IMR-90 (cell line): Measurements from ENCODE around the gene GIMAP1. TPM values are rescaled to one million over a fixed set of nuclear protein-coding genes. Genes with fewer than 3 reads are reported as not detected.

ENCODE experiments used
- ATAC-seq: fragments of 200-7000 bp; cut with Tn5 transposase; 2 replicates; pipeline ENCODE4 v1.9.1; 2020; ENCODE audit warnings: low read depth, mild to moderate bottlenecking, moderate library complexity
- BruUV-seq: library from RNA; stranded (reverse); fragments of 400-500 nt; replicated peaks from 2 replicates; lab custom pipeline; 2021; lab: Mats Ljungman, UMichigan
- CTCF ChIA-PET: fragments of 300-600 bp; formaldehyde crosslinking; extraction: SDS; loops from one replicate; lab custom pipeline; 2021; ENCODE audit warnings: antibody characterized with exemption; lab: Yijun Ruan, JAX
- POLR2A ChIA-PET: fragments of 300-600 bp; sonication (Branson Sonifier 250); formaldehyde crosslinking; loops from one replicate; lab custom pipeline; 2022; ENCODE audit warnings: antibody characterized with exemption; ENCODE audit not compliant: unreplicated experiment; lab: Charles Lee
- DNase-seq: peaks from one replicate; pipeline ENCODE4 v3.0.0; 2013
- H2AFZ ChIP-seq: replicated peaks from 2 replicates; pipeline ENCODE3; 2013; ENCODE audit warnings: low read length, mild to moderate bottlenecking; ENCODE audit not compliant: poor library complexity
- H2AK5ac ChIP-seq: 2 replicates; pipeline ENCODE4 v1.6.1; 2013; ENCODE audit warnings: low read depth, low read length, inconsistent platforms
- H2AK9ac ChIP-seq: replicated peaks from 2 replicates; pipeline ENCODE3; 2013; ENCODE audit warnings: mild to moderate bottlenecking, low read depth, low read length, moderate library complexity; ENCODE audit not compliant: poor library complexity
- H2BK120ac ChIP-seq: 2 replicates; pipeline ENCODE4 v1.6.1; 2013; ENCODE audit warnings: low read depth, low read length, inconsistent platforms
- H2BK15ac ChIP-seq: 3 replicates; pipeline ENCODE4 v1.6.1; 2013; ENCODE audit warnings: low read depth, low read length, inconsistent platforms
- H2BK20ac ChIP-seq: 2 replicates; pipeline ENCODE4 v1.6.1; 2013; ENCODE audit warnings: low read depth, mild to moderate bottlenecking, inconsistent platforms, low read length, moderate library complexity
- H2BK5ac ChIP-seq: 2 replicates; pipeline ENCODE4 v1.6.1; 2013; ENCODE audit warnings: mild to moderate bottlenecking, low read depth, low read length, inconsistent platforms; ENCODE audit not compliant: poor library complexity, severe bottlenecking
- H3K14ac ChIP-seq: replicated peaks from 2 replicates; pipeline ENCODE4 v1.6.1; 2013; ENCODE audit warnings: low read depth, low read length, inconsistent platforms
- H3K18ac ChIP-seq: 2 replicates; pipeline ENCODE4 v1.6.1; 2013; ENCODE audit warnings: low read depth, low read length, control low read depth
- H3K23ac ChIP-seq: 2 replicates; pipeline ENCODE4 v1.6.1; 2013; ENCODE audit warnings: low read depth, low read length, inconsistent platforms
- H3K27ac ChIP-seq: 2 replicates; pipeline ENCODE4 v1.5.1; 2013; ENCODE audit warnings: mild to moderate bottlenecking, control low read depth, low read length; ENCODE audit not compliant: insufficient read depth
- H3K27me3 ChIP-seq: 2 replicates; pipeline ENCODE4 v1.6.1; 2013; ENCODE audit warnings: low read length; ENCODE audit not compliant: control insufficient read depth, insufficient read depth
- H3K36me3 ChIP-seq: 2 replicates; pipeline ENCODE4 v1.6.1; 2013; ENCODE audit warnings: low read length, mixed read lengths; ENCODE audit not compliant: control insufficient read depth, insufficient read depth
- H3K4ac ChIP-seq: 2 replicates; pipeline ENCODE4 v1.6.1; 2013; ENCODE audit warnings: low read depth, low read length, inconsistent platforms
- H3K4me1 ChIP-seq: 2 replicates; pipeline ENCODE4 v1.6.1; 2013; ENCODE audit warnings: low read length, mixed read lengths; ENCODE audit not compliant: control insufficient read depth, insufficient read depth
- H3K4me2 ChIP-seq: 2 replicates; pipeline ENCODE4 v1.6.1; 2013; ENCODE audit warnings: low read depth, mild to moderate bottlenecking, control low read depth, low read length, moderate library complexity
- H3K4me3 ChIP-seq: 2 replicates; pipeline ENCODE4 v1.5.1; 2013; ENCODE audit warnings: low read depth, mild to moderate bottlenecking, control low read depth, low read length, moderate library complexity; ENCODE audit not compliant: insufficient read depth
- H3K56ac ChIP-seq: 2 replicates; pipeline ENCODE4 v1.6.1; 2013; ENCODE audit warnings: low read length, inconsistent platforms; ENCODE audit not compliant: insufficient read depth; ENCODE audit errors: extremely low read depth
- H3K79me1 ChIP-seq, 2 experiments: 2 replicates each; pipeline ENCODE4 v1.6.1; 2013; ENCODE audit warnings: low read length in 2 of 2, inconsistent platforms in 1 of 2, low read depth in 1 of 2
- H3K9ac ChIP-seq: 2 replicates; pipeline ENCODE4 v1.6.1; 2013; ENCODE audit warnings: low read depth, low read length, control low read depth
- H3K9me1 ChIP-seq: 2 replicates; pipeline ENCODE4 v1.6.1; 2013; ENCODE audit warnings: low read length, inconsistent platforms; ENCODE audit not compliant: insufficient read depth
- H3K9me3 ChIP-seq: 2 replicates; pipeline ENCODE4 v1.6.1; 2013; ENCODE audit warnings: low read length; ENCODE audit not compliant: control insufficient read depth, insufficient read depth
- H4K20me1 ChIP-seq: 2 replicates; pipeline ENCODE4 v1.6.1; 2013; ENCODE audit warnings: low read length, inconsistent platforms; ENCODE audit not compliant: insufficient read depth
- H4K5ac ChIP-seq: 2 replicates; pipeline ENCODE4 v1.6.1; 2013; ENCODE audit warnings: mild to moderate bottlenecking, low read depth, low read length, control low read depth
- H4K8ac ChIP-seq, 2 experiments: 2 replicates each; pipeline ENCODE4 v1.6.1; 2013; ENCODE audit warnings: low read depth in 2 of 2, low read length in 2 of 2, control low read depth in 1 of 2, inconsistent platforms in 1 of 2
- H4K91ac ChIP-seq: 2 replicates; pipeline ENCODE4 v1.6.1; 2013; ENCODE audit warnings: low read depth, low read length, inconsistent platforms; ENCODE audit not compliant: insufficient read depth
- BHLHE40 ChIP-seq: fragments of 150-350 bp; IDR thresholded peaks from 2 replicates; pipeline ENCODE4 v1.6.1; 2016; ENCODE audit warnings: mild to moderate bottlenecking, low read depth, low read length
- CEBPB ChIP-seq: IDR thresholded peaks from 2 replicates; pipeline ENCODE4 v1.6.1; 2012; ENCODE audit warnings: low read depth, low read length, improper control_type of control experiment
- CHD1 ChIP-seq: IDR thresholded peaks from 2 replicates; pipeline ENCODE4 v1.6.1; 2012; ENCODE audit warnings: low read depth, low read length, improper control_type of control experiment
- FOS ChIP-seq: fragments of 150-350 bp; IDR thresholded peaks from 2 replicates; pipeline ENCODE4 v1.6.1; 2016; ENCODE audit warnings: low read depth, low read length
- MAZ ChIP-seq: IDR thresholded peaks from 2 replicates; pipeline ENCODE4 v1.6.1; 2012; ENCODE audit warnings: low read depth, mild to moderate bottlenecking, low read length, improper control_type of control experiment, moderate library complexity, borderline replicate concordance
- MXI1 ChIP-seq: IDR thresholded peaks from 2 replicates; pipeline ENCODE4 v1.6.1; 2012; ENCODE audit warnings: low read depth, mild to moderate bottlenecking, low read length, moderate library complexity, borderline replicate concordance
- NFE2L2 ChIP-seq: fragments of 150-350 bp; IDR thresholded peaks from 2 replicates; pipeline ENCODE4 v1.6.1; 2016; ENCODE audit warnings: low read depth, mild to moderate bottlenecking, low read length
- POLR2A ChIP-seq: IDR thresholded peaks from 2 replicates; pipeline ENCODE4 v1.6.1; 2012; ENCODE audit warnings: mild to moderate bottlenecking, low read depth, low read length
- RAD21 ChIP-seq: IDR thresholded peaks from 2 replicates; pipeline ENCODE4 v1.6.1; 2012; ENCODE audit warnings: low read length, improper control_type of control experiment
- RFX5 ChIP-seq: IDR thresholded peaks from 2 replicates; pipeline ENCODE4 v1.8.0; 2012; ENCODE audit warnings: low read depth, mild to moderate bottlenecking, low read length, moderate library complexity
- SMC3 ChIP-seq: fragments of 150-350 bp; IDR thresholded peaks from 2 replicates; pipeline ENCODE4 v1.6.1; 2016; ENCODE audit warnings: low read depth, mild to moderate bottlenecking, antibody characterized with exemption, low read length, moderate library complexity
- WGBS, 2 experiments: methylation state at CpG; one replicate each; pipeline versions ENCODE4 v1.1.5 to v1.1.7; 2013; ENCODE audit warnings: missing lambda C conversion rate in 2 of 2; ENCODE audit not compliant: insufficient read length in 1 of 2; ENCODE audit errors: extremely low coverage in 2 of 2; 5-methylcytosine and 5-hydroxymethylcytosine counted together
- dilution Hi-C: fragments of 300-500 bp; cut with HindIII; formaldehyde crosslinking; loops from one replicate; pipeline ENCODE4 v1.14.3; 2018; ENCODE audit warnings: low sequenced_read_pairs; ENCODE audit not compliant: unreplicated experiment
- in situ Hi-C: fragments of 300-500 bp; cut with MboI; formaldehyde crosslinking; loops from 3 replicates; pipeline ENCODE4 v1.14.3; 2019; ENCODE audit warnings: low sequenced_read_pairs, inconsistent platforms, mixed read lengths
- intact Hi-C: fragments of 100-400 bp; cut with micrococcal nuclease; formaldehyde crosslinking; loops from 2 replicates; pipeline ENCODE4 v1.10.0; 2022
- polyA plus RNA-seq, 3 experiments: library from polyadenylated mRNA; depleted of rRNA; stranded (reverse); fragments of >200 nt; gene quantifications; 2 replicates each; pipeline ENCODE4 v1.2.3, GENCODE V29; 2012; ENCODE audit warnings: low replicate concordance in 1 of 3
- total RNA-seq: library from RNA; depleted of rRNA; stranded (reverse); fragments of >200 nt; gene quantifications from 2 replicates; pipeline ENCODE4 v1.2.3, GENCODE V29; 2012
- TF ChIP-seq, protein P1 (sequence below): fragments of 150-350 bp; IDR thresholded peaks from 2 replicates; pipeline ENCODE4 v1.6.1; 2017; ENCODE audit warnings: mild to moderate bottlenecking, antibody characterized with exemption, low read length, low read depth
- TF ChIP-seq, protein P2 (sequence below): conservative IDR thresholded peaks from 2 replicates; pipeline ENCODE4 v1.5.1; 2012; ENCODE audit warnings: mild to moderate bottlenecking, low read depth, low read length, improper control_type of control experiment
- TF ChIP-seq, protein P3 (sequence below): fragments of 150-350 bp; IDR thresholded peaks from 2 replicates; pipeline ENCODE4 v1.6.1; 2016; ENCODE audit warnings: low read depth, mild to moderate bottlenecking, low read length, moderate library complexity, borderline replicate concordance

The GIMAP1 gene
- total and polyA plus RNA-seq, 2 of the 4 experiments (the other 2 are of a cell fraction): not detected

DNA sequence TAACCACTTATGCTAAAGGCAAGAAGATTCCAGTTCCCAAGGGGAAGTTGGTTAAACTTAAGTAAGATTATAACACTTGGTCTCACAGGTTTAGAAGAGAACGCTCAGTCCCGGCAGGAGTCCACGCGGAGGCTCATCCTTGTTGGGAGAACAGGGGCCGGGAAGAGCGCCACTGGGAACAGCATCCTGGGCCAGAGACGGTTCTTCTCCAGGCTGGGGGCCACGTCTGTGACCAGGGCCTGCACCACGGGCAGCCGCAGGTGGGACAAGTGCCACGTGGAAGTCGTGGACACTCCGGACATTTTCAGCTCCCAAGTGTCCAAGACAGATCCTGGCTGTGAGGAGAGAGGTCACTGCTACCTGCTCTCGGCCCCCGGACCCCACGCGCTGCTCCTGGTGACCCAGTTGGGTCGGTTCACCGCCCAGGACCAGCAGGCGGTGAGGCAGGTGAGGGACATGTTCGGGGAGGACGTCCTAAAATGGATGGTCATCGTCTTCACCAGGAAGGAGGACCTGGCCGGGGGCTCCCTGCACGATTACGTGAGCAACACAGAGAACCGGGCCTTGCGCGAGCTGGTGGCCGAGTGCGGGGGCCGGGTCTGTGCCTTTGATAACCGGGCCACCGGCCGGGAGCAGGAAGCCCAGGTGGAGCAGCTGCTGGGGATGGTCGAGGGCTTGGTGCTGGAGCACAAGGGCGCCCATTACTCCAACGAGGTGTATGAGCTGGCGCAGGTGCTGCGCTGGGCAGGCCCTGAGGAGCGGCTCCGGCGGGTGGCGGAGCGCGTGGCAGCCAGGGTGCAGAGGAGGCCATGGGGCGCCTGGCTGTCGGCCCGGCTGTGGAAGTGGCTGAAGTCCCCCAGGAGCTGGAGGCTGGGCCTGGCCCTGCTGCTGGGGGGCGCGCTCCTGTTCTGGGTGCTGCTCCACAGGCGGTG, 3.8 kb downstream of the GIMAP1 start:
- no peak for TF ChIP-seq FOS
- no peak for TF ChIP-seq SMC3
- no peak for TF ChIP-seq POLR2A
- no peak for TF ChIP-seq CEBPB
- TF ChIP-seq MAZ: no peak
- TF ChIP-seq NFE2L2: no peak
- no peak for TF ChIP-seq BHLHE40
- no peak for TF ChIP-seq CHD1
- TF ChIP-seq, protein P1, sequence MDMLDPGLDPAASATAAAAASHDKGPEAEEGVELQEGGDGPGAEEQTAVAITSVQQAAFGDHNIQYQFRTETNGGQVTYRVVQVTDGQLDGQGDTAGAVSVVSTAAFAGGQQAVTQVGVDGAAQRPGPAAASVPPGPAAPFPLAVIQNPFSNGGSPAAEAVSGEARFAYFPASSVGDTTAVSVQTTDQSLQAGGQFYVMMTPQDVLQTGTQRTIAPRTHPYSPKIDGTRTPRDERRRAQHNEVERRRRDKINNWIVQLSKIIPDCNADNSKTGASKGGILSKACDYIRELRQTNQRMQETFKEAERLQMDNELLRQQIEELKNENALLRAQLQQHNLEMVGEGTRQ: no peak
- TF ChIP-seq, protein P2, sequence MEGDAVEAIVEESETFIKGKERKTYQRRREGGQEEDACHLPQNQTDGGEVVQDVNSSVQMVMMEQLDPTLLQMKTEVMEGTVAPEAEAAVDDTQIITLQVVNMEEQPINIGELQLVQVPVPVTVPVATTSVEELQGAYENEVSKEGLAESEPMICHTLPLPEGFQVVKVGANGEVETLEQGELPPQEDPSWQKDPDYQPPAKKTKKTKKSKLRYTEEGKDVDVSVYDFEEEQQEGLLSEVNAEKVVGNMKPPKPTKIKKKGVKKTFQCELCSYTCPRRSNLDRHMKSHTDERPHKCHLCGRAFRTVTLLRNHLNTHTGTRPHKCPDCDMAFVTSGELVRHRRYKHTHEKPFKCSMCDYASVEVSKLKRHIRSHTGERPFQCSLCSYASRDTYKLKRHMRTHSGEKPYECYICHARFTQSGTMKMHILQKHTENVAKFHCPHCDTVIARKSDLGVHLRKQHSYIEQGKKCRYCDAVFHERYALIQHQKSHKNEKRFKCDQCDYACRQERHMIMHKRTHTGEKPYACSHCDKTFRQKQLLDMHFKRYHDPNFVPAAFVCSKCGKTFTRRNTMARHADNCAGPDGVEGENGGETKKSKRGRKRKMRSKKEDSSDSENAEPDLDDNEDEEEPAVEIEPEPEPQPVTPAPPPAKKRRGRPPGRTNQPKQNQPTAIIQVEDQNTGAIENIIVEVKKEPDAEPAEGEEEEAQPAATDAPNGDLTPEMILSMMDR: no peak
- no peak for TF ChIP-seq RFX5
- no peak for TF ChIP-seq RAD21
- TF ChIP-seq, protein P3, sequence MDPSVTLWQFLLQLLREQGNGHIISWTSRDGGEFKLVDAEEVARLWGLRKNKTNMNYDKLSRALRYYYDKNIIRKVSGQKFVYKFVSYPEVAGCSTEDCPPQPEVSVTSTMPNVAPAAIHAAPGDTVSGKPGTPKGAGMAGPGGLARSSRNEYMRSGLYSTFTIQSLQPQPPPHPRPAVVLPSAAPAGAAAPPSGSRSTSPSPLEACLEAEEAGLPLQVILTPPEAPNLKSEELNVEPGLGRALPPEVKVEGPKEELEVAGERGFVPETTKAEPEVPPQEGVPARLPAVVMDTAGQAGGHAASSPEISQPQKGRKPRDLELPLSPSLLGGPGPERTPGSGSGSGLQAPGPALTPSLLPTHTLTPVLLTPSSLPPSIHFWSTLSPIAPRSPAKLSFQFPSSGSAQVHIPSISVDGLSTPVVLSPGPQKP: no peak
- no peak for TF ChIP-seq MXI1
- Histone ChIP-seq H3K4ac (no peak overlapping the region), H2BK15ac (no peak overlapping the region), H3K27me3 (no peaks in the 10 kb centered on the region), H3K4me3 (no peak overlapping the region), H3K9ac (no peak overlapping the region), H4K8ac (no peak overlapping the region), H3K27ac (no peak overlapping the region), H3K4me2 (no peak overlapping the region), H2BK120ac (no peak overlapping the region), H2BK5ac (no peak overlapping the region), H2BK20ac (no peak overlapping the region), H3K14ac (no peak overlapping the region), H3K36me3 (no peaks in the 10 kb centered on the region), H2AK9ac (no peak overlapping the region), H3K79me1 (no peaks in the 10 kb centered on the region), H2AK5ac (no peak overlapping the region), H3K9me1 (no peaks in the 10 kb centered on the region), H3K9me3 (no peaks in the 10 kb centered on the region), H4K91ac (no peak overlapping the region), H4K20me1 (no peaks in the 10 kb centered on the region), H3K56ac (no peak overlapping the region), H3K4me1 (no peaks in the 10 kb centered on the region), H4K5ac (no peak overlapping the region), H3K23ac (no peak overlapping the region), H2AFZ (no peak overlapping the region), H3K18ac (no peak overlapping the region)
- 86% methylated on average over 36 of the region's 52 CpGs; no CpG with 5 or more reads in 1 of the 2 experiments for WGBS, 2 experiments
- ATAC-seq: no peak
- POLR2A ChIA-PET: no interaction called here
- CTCF ChIA-PET: interaction anchor here (1.1 kb wide), 1 partner anchor 17 kb away, joined by 3 read pairs; no protein-coding TSS in a partner anchor
- no peak for DNase-seq
- in situ Hi-C loops (no loop called here), intact Hi-C loops (no loop called here), dilution Hi-C loops (no loop called here)
- no TSS peak for BruUV-seq
